IMR-90 (cell line): ENCODE data around the gene PAK6. TPM values are rescaled to one million over a fixed set of nuclear protein-coding genes. Genes with fewer than 3 reads are reported as not detected.

Experiments
- ATAC-seq: fragments of 200-7000 bp; cut with Tn5 transposase; 2 replicates; pipeline ENCODE4 v1.9.1; 2020; ENCODE audit warnings: low read depth, mild to moderate bottlenecking, moderate library complexity
- BruUV-seq: library from RNA; stranded (reverse); fragments of 400-500 nt; replicated peaks from 2 replicates; lab custom pipeline; 2021; lab: Mats Ljungman, UMichigan
- CTCF ChIA-PET: fragments of 300-600 bp; formaldehyde crosslinking; extraction: SDS; loops from one replicate; lab custom pipeline; 2021; ENCODE audit warnings: antibody characterized with exemption; lab: Yijun Ruan, JAX
- POLR2A ChIA-PET: fragments of 300-600 bp; sonication (Branson Sonifier 250); formaldehyde crosslinking; loops from one replicate; lab custom pipeline; 2022; ENCODE audit warnings: antibody characterized with exemption; ENCODE audit not compliant: unreplicated experiment; lab: Charles Lee
- DNase-seq: peaks from one replicate; pipeline ENCODE4 v3.0.0; 2013
- H2AFZ ChIP-seq: replicated peaks from 2 replicates; pipeline ENCODE3; 2013; ENCODE audit warnings: low read length, mild to moderate bottlenecking; ENCODE audit not compliant: poor library complexity
- H2AK5ac ChIP-seq: 2 replicates; pipeline ENCODE4 v1.6.1; 2013; ENCODE audit warnings: low read depth, low read length, inconsistent platforms
- H2AK9ac ChIP-seq: replicated peaks from 2 replicates; pipeline ENCODE3; 2013; ENCODE audit warnings: mild to moderate bottlenecking, low read depth, low read length, moderate library complexity; ENCODE audit not compliant: poor library complexity
- H2BK120ac ChIP-seq: 2 replicates; pipeline ENCODE4 v1.6.1; 2013; ENCODE audit warnings: low read depth, low read length, inconsistent platforms
- H2BK15ac ChIP-seq: 3 replicates; pipeline ENCODE4 v1.6.1; 2013; ENCODE audit warnings: low read depth, low read length, inconsistent platforms
- H2BK20ac ChIP-seq: 2 replicates; pipeline ENCODE4 v1.6.1; 2013; ENCODE audit warnings: low read depth, mild to moderate bottlenecking, inconsistent platforms, low read length, moderate library complexity
- H2BK5ac ChIP-seq: 2 replicates; pipeline ENCODE4 v1.6.1; 2013; ENCODE audit warnings: mild to moderate bottlenecking, low read depth, low read length, inconsistent platforms; ENCODE audit not compliant: poor library complexity, severe bottlenecking
- H3K14ac ChIP-seq: replicated peaks from 2 replicates; pipeline ENCODE4 v1.6.1; 2013; ENCODE audit warnings: low read depth, low read length, inconsistent platforms
- H3K18ac ChIP-seq: 2 replicates; pipeline ENCODE4 v1.6.1; 2013; ENCODE audit warnings: low read depth, low read length, control low read depth
- H3K23ac ChIP-seq: 2 replicates; pipeline ENCODE4 v1.6.1; 2013; ENCODE audit warnings: low read depth, low read length, inconsistent platforms
- H3K27ac ChIP-seq: 2 replicates; pipeline ENCODE4 v1.5.1; 2013; ENCODE audit warnings: mild to moderate bottlenecking, control low read depth, low read length; ENCODE audit not compliant: insufficient read depth
- H3K27me3 ChIP-seq: 2 replicates; pipeline ENCODE4 v1.6.1; 2013; ENCODE audit warnings: low read length; ENCODE audit not compliant: control insufficient read depth, insufficient read depth
- H3K36me3 ChIP-seq: 2 replicates; pipeline ENCODE4 v1.6.1; 2013; ENCODE audit warnings: low read length, mixed read lengths; ENCODE audit not compliant: control insufficient read depth, insufficient read depth
- H3K4ac ChIP-seq: 2 replicates; pipeline ENCODE4 v1.6.1; 2013; ENCODE audit warnings: low read depth, low read length, inconsistent platforms
- H3K4me1 ChIP-seq: 2 replicates; pipeline ENCODE4 v1.6.1; 2013; ENCODE audit warnings: low read length, mixed read lengths; ENCODE audit not compliant: control insufficient read depth, insufficient read depth
- H3K4me2 ChIP-seq: 2 replicates; pipeline ENCODE4 v1.6.1; 2013; ENCODE audit warnings: low read depth, mild to moderate bottlenecking, control low read depth, low read length, moderate library complexity
- H3K4me3 ChIP-seq: 2 replicates; pipeline ENCODE4 v1.5.1; 2013; ENCODE audit warnings: low read depth, mild to moderate bottlenecking, control low read depth, low read length, moderate library complexity; ENCODE audit not compliant: insufficient read depth
- H3K56ac ChIP-seq: 2 replicates; pipeline ENCODE4 v1.6.1; 2013; ENCODE audit warnings: low read length, inconsistent platforms; ENCODE audit not compliant: insufficient read depth; ENCODE audit errors: extremely low read depth
- H3K79me1 ChIP-seq, 2 experiments: 2 replicates each; pipeline ENCODE4 v1.6.1; 2013; ENCODE audit warnings: low read length in 2 of 2, inconsistent platforms in 1 of 2, low read depth in 1 of 2
- H3K9ac ChIP-seq: 2 replicates; pipeline ENCODE4 v1.6.1; 2013; ENCODE audit warnings: low read depth, low read length, control low read depth
- H3K9me1 ChIP-seq: 2 replicates; pipeline ENCODE4 v1.6.1; 2013; ENCODE audit warnings: low read length, inconsistent platforms; ENCODE audit not compliant: insufficient read depth
- H3K9me3 ChIP-seq: 2 replicates; pipeline ENCODE4 v1.6.1; 2013; ENCODE audit warnings: low read length; ENCODE audit not compliant: control insufficient read depth, insufficient read depth
- H4K20me1 ChIP-seq: 2 replicates; pipeline ENCODE4 v1.6.1; 2013; ENCODE audit warnings: low read length, inconsistent platforms; ENCODE audit not compliant: insufficient read depth
- H4K5ac ChIP-seq: 2 replicates; pipeline ENCODE4 v1.6.1; 2013; ENCODE audit warnings: mild to moderate bottlenecking, low read depth, low read length, control low read depth
- H4K8ac ChIP-seq, 2 experiments: 2 replicates each; pipeline ENCODE4 v1.6.1; 2013; ENCODE audit warnings: low read depth in 2 of 2, low read length in 2 of 2, control low read depth in 1 of 2, inconsistent platforms in 1 of 2
- H4K91ac ChIP-seq: 2 replicates; pipeline ENCODE4 v1.6.1; 2013; ENCODE audit warnings: low read depth, low read length, inconsistent platforms; ENCODE audit not compliant: insufficient read depth
- BHLHE40 ChIP-seq: fragments of 150-350 bp; IDR thresholded peaks from 2 replicates; pipeline ENCODE4 v1.6.1; 2016; ENCODE audit warnings: mild to moderate bottlenecking, low read depth, low read length
- CEBPB ChIP-seq: IDR thresholded peaks from 2 replicates; pipeline ENCODE4 v1.6.1; 2012; ENCODE audit warnings: low read depth, low read length, improper control_type of control experiment
- CHD1 ChIP-seq: IDR thresholded peaks from 2 replicates; pipeline ENCODE4 v1.6.1; 2012; ENCODE audit warnings: low read depth, low read length, improper control_type of control experiment
- FOS ChIP-seq: fragments of 150-350 bp; IDR thresholded peaks from 2 replicates; pipeline ENCODE4 v1.6.1; 2016; ENCODE audit warnings: low read depth, low read length
- MAFK ChIP-seq: IDR thresholded peaks from 2 replicates; pipeline ENCODE4 v1.6.1; 2012; ENCODE audit warnings: low read depth, low read length, improper control_type of control experiment
- MAZ ChIP-seq: IDR thresholded peaks from 2 replicates; pipeline ENCODE4 v1.6.1; 2012; ENCODE audit warnings: low read depth, mild to moderate bottlenecking, low read length, improper control_type of control experiment, moderate library complexity, borderline replicate concordance
- MXI1 ChIP-seq: IDR thresholded peaks from 2 replicates; pipeline ENCODE4 v1.6.1; 2012; ENCODE audit warnings: low read depth, mild to moderate bottlenecking, low read length, moderate library complexity, borderline replicate concordance
- NFE2L2 ChIP-seq: fragments of 150-350 bp; IDR thresholded peaks from 2 replicates; pipeline ENCODE4 v1.6.1; 2016; ENCODE audit warnings: low read depth, mild to moderate bottlenecking, low read length
- POLR2A ChIP-seq: IDR thresholded peaks from 2 replicates; pipeline ENCODE4 v1.6.1; 2012; ENCODE audit warnings: mild to moderate bottlenecking, low read depth, low read length
- RAD21 ChIP-seq: IDR thresholded peaks from 2 replicates; pipeline ENCODE4 v1.6.1; 2012; ENCODE audit warnings: low read length, improper control_type of control experiment
- RCOR1 ChIP-seq: IDR thresholded peaks from 2 replicates; pipeline ENCODE4 v1.6.1; 2012; ENCODE audit warnings: mild to moderate bottlenecking, low read length, improper control_type of control experiment; ENCODE audit not compliant: insufficient replicate concordance
- RFX5 ChIP-seq: IDR thresholded peaks from 2 replicates; pipeline ENCODE4 v1.8.0; 2012; ENCODE audit warnings: low read depth, mild to moderate bottlenecking, low read length, moderate library complexity
- SMC3 ChIP-seq: fragments of 150-350 bp; IDR thresholded peaks from 2 replicates; pipeline ENCODE4 v1.6.1; 2016; ENCODE audit warnings: low read depth, mild to moderate bottlenecking, antibody characterized with exemption, low read length, moderate library complexity
- WGBS, 2 experiments: methylation state at CpG; one replicate each; pipeline versions ENCODE4 v1.1.5 to v1.1.7; 2013; ENCODE audit warnings: missing lambda C conversion rate in 2 of 2; ENCODE audit not compliant: insufficient read length in 1 of 2; ENCODE audit errors: extremely low coverage in 2 of 2; 5-methylcytosine and 5-hydroxymethylcytosine counted together
- dilution Hi-C: fragments of 300-500 bp; cut with HindIII; formaldehyde crosslinking; loops from one replicate; pipeline ENCODE4 v1.14.3; 2018; ENCODE audit warnings: low sequenced_read_pairs; ENCODE audit not compliant: unreplicated experiment
- in situ Hi-C: fragments of 300-500 bp; cut with MboI; formaldehyde crosslinking; loops from 3 replicates; pipeline ENCODE4 v1.14.3; 2019; ENCODE audit warnings: low sequenced_read_pairs, inconsistent platforms, mixed read lengths
- intact Hi-C: fragments of 100-400 bp; cut with micrococcal nuclease; formaldehyde crosslinking; loops from 2 replicates; pipeline ENCODE4 v1.10.0; 2022
- polyA plus RNA-seq, 3 experiments: library from polyadenylated mRNA; depleted of rRNA; stranded (reverse); fragments of >200 nt; gene quantifications; 2 replicates each; pipeline ENCODE4 v1.2.3, GENCODE V29; 2012; ENCODE audit warnings: low replicate concordance in 1 of 3
- total RNA-seq: library from RNA; depleted of rRNA; stranded (reverse); fragments of >200 nt; gene quantifications from 2 replicates; pipeline ENCODE4 v1.2.3, GENCODE V29; 2012
- TF ChIP-seq, protein P1 (sequence below): conservative IDR thresholded peaks from 2 replicates; pipeline ENCODE4 v1.5.1; 2012; ENCODE audit warnings: mild to moderate bottlenecking, low read depth, low read length, improper control_type of control experiment
- TF ChIP-seq, protein P2 (sequence below): fragments of 150-350 bp; IDR thresholded peaks from 2 replicates; pipeline ENCODE4 v1.6.1; 2017; ENCODE audit warnings: mild to moderate bottlenecking, antibody characterized with exemption, low read length, low read depth
- TF ChIP-seq, protein P3 (sequence below): fragments of 150-350 bp; IDR thresholded peaks from 2 replicates; pipeline ENCODE4 v1.6.1; 2016; ENCODE audit warnings: low read depth, mild to moderate bottlenecking, low read length, moderate library complexity, borderline replicate concordance

PAK6 gene
- total and polyA plus RNA-seq, 2 of the 4 experiments (the other 2 are of a cell fraction): 0.21 TPM; not detected in 1

GRCh38 chr15:40250304-40250656 is 11.4 kb downstream of the PAK6 start:
- dilution Hi-C loops: no loop called here
- no peak overlapping the region for H2BK120ac ChIP-seq
- no peak overlapping the region for H3K18ac ChIP-seq

More at GRCh38 chr15:40250304-40250656, 11.4 kb downstream of the PAK6 start:
- Histone ChIP-seq H4K20me1 (no peaks in the 10 kb centered on the region), H3K9ac (no peak overlapping the region), H2BK15ac (no peak overlapping the region), H2AK5ac (no peak overlapping the region), H2AK9ac (no peak overlapping the region), H2AFZ (peak overlapping the region; percentile 56), H3K36me3 (no peaks in the 10 kb centered on the region), H3K4me2 (no peak overlapping the region), H4K5ac (no peak overlapping the region), H3K9me3 (no peaks in the 10 kb centered on the region), H3K79me1 (no peaks in the 10 kb centered on the region), H4K8ac (no peak overlapping the region), H3K4me1 (peaks cover 2% of the 10 kb centered on the region; the same call in 1 of the 2 replicates), H3K27me3 (peaks cover 61% of the 10 kb centered on the region), H3K23ac (no peak overlapping the region), H3K4ac (no peak overlapping the region), H2BK20ac (no peak overlapping the region), H4K91ac (no peak overlapping the region), H3K27ac (no peak overlapping the region), H3K56ac (no peak overlapping the region), H3K4me3 (no peak overlapping the region), H3K14ac (no peak overlapping the region), H3K9me1 (no peaks in the 10 kb centered on the region), H2BK5ac (no peak overlapping the region)
- CTCF ChIA-PET: interaction anchor here (1.0 kb wide), 1 partner anchor 25 kb away, joined by 3 read pairs; no protein-coding TSS in a partner anchor
- DNase-seq (no peak), ATAC-seq (no peak)
- intact Hi-C loops: no loop called here
- WGBS, 2 experiments: 92% methylated on average over 4 of the region's 8 CpGs; no CpG with 5 or more reads in 1 of the 2 experiments
- in situ Hi-C loops: no loop called here
- TF ChIP-seq MAZ: no peak
- no peak for TF ChIP-seq CEBPB
- no peak for TF ChIP-seq SMC3
- TF ChIP-seq RCOR1: no peak
- no peak for TF ChIP-seq RFX5
- TF ChIP-seq, protein P1, sequence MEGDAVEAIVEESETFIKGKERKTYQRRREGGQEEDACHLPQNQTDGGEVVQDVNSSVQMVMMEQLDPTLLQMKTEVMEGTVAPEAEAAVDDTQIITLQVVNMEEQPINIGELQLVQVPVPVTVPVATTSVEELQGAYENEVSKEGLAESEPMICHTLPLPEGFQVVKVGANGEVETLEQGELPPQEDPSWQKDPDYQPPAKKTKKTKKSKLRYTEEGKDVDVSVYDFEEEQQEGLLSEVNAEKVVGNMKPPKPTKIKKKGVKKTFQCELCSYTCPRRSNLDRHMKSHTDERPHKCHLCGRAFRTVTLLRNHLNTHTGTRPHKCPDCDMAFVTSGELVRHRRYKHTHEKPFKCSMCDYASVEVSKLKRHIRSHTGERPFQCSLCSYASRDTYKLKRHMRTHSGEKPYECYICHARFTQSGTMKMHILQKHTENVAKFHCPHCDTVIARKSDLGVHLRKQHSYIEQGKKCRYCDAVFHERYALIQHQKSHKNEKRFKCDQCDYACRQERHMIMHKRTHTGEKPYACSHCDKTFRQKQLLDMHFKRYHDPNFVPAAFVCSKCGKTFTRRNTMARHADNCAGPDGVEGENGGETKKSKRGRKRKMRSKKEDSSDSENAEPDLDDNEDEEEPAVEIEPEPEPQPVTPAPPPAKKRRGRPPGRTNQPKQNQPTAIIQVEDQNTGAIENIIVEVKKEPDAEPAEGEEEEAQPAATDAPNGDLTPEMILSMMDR: no peak
- TF ChIP-seq RAD21: no peak
- no peak for TF ChIP-seq MXI1
- no peak for TF ChIP-seq FOS
- no peak for TF ChIP-seq BHLHE40
- TF ChIP-seq, protein P2, sequence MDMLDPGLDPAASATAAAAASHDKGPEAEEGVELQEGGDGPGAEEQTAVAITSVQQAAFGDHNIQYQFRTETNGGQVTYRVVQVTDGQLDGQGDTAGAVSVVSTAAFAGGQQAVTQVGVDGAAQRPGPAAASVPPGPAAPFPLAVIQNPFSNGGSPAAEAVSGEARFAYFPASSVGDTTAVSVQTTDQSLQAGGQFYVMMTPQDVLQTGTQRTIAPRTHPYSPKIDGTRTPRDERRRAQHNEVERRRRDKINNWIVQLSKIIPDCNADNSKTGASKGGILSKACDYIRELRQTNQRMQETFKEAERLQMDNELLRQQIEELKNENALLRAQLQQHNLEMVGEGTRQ: no peak
- no peak for TF ChIP-seq MAFK
- no peak for TF ChIP-seq POLR2A
- TF ChIP-seq CHD1: no peak
- TF ChIP-seq, protein P3, sequence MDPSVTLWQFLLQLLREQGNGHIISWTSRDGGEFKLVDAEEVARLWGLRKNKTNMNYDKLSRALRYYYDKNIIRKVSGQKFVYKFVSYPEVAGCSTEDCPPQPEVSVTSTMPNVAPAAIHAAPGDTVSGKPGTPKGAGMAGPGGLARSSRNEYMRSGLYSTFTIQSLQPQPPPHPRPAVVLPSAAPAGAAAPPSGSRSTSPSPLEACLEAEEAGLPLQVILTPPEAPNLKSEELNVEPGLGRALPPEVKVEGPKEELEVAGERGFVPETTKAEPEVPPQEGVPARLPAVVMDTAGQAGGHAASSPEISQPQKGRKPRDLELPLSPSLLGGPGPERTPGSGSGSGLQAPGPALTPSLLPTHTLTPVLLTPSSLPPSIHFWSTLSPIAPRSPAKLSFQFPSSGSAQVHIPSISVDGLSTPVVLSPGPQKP: no peak
- TF ChIP-seq NFE2L2: no peak
- BruUV-seq: no TSS peak
- POLR2A ChIA-PET: no interaction called here
